GM12891 (cell line): ENCODE measurements around the gene INO80E.

Experiments
- DNase-seq: peaks from one replicate; pipeline ENCODE4 v3.0.0; 2011; ENCODE audit warnings: low spot score; ENCODE audit not compliant: insufficient read length
- FAIRE-seq: peaks from 2 replicates; lab custom pipeline; 2011; peaks lifted over from hg19 to GRCh38; lab: Jason Lieb, UNC
- PAX5 ChIP-seq: IDR thresholded peaks from 2 replicates; pipeline ENCODE4 v1.6.1; 2011; ENCODE audit warnings: low read length, moderate library complexity, mild to moderate bottlenecking; ENCODE audit not compliant: insufficient read depth, severe bottlenecking
- POLR2A ChIP-seq: IDR thresholded peaks from 2 replicates; pipeline ENCODE4 v1.6.1; 2011; ENCODE audit warnings: low read depth, low read length, control low read depth
- POLR2AphosphoS5 ChIP-seq: IDR thresholded peaks from 2 replicates; pipeline ENCODE4 v1.6.1; 2011; ENCODE audit warnings: low read depth, low read length, control low read depth
- POU2F2 ChIP-seq: IDR thresholded peaks from 2 replicates; pipeline ENCODE4 v1.6.1; 2011; ENCODE audit warnings: low read depth, mild to moderate bottlenecking, control low read depth, low read length, moderate library complexity
- SPI1 ChIP-seq: IDR thresholded peaks from 2 replicates; pipeline ENCODE4 v1.6.1; 2011; ENCODE audit warnings: low read depth, low read length, control low read depth
- TAF1 ChIP-seq: IDR thresholded peaks from 2 replicates; pipeline ENCODE4 v1.6.1; 2011; ENCODE audit warnings: low read depth, low read length, control low read depth

INO80E gene

GRCh38 chr16:29975134-29975538 lies 20.9 kb upstream of the INO80E start:
- FAIRE-seq (no peak), DNase-seq (no peak)
- TF ChIP-seq SPI1 (no peak), POLR2AphosphoS5 (no peak)

DNA sequence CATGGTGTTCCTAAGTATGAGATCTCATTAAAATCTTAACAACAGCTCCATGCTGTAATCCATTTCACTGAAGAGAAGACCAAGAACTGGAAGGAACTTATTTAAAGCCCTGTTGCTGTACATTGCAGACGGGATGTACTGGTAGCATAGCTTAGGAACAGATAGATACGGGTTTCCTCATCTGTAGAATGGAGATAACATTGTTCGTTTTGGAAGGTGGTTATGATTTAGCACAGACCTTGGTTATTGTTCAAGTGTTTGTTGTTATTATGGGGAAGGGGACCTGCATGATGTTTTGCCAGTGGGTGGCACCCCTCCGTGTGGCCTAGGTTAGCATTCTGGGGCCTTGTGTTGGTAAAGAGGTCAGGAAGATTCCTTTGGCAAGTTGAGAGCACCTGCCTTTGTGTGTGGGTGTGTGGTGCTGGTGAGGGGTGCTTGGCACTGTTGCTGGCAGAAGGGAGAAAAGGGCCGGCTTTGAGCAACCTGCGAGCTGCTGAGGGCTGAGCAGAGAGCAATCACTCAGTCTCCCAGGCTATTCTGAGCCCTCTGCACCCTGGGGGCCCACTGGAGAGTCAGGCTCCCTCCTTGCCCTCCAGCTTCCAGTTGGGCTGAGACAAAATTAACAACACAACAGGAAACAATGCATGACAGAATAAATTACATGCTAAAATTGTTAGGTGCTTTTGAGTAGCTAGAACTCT lies 20.1 kb upstream of the INO80E start:
- DNase-seq (no peak), FAIRE-seq (no peak)
- TF ChIP-seq PAX5 (no peak), POU2F2 (no peak), TAF1 (no peak), SPI1 (no peak), POLR2A (no peak), POLR2AphosphoS5 (no peak)

DNA sequence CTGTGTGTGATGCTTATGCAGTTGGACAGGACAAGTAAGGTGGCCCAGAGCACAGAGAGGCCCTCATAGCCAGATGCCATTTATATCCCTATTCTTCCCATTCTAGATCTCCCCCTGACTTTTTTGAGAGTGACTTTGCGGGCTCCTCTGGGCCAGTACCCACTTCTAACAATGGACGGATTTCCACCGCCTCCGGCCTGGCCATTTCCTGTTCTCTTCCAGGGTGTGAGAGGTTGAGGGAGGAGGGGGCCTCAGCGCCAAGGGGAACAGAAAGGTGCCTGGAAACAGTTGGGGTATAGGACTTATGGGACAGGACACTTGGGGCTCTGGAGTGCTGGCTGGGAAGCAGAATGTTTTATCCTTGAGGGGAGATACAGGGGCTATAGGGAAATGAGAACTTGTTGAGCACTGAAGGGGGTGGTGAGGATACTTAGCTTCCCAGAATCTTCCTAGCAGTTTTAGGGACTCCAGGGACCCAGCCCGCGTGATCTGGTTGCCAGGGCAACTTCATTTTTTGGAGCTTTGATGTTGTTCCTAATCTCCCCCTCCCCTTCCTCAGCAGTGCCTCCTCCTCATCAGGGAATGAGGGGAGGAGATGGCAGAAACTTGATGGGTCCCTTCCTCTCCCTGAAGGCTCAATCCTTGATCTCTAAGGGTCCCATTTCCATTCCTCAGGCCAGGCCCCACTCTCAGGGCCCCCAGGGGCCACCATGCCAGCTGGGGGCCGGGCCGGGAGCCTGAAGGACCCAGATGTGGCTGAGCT lies 18.8 kb upstream of the INO80E start:
- TF ChIP-seq POLR2AphosphoS5 (no peak), SPI1 (no peak), POLR2A (no peak), TAF1 (no peak), POU2F2 (no peak), PAX5 (no peak)
- FAIRE-seq: no peak
- no peak for DNase-seq

DNA sequence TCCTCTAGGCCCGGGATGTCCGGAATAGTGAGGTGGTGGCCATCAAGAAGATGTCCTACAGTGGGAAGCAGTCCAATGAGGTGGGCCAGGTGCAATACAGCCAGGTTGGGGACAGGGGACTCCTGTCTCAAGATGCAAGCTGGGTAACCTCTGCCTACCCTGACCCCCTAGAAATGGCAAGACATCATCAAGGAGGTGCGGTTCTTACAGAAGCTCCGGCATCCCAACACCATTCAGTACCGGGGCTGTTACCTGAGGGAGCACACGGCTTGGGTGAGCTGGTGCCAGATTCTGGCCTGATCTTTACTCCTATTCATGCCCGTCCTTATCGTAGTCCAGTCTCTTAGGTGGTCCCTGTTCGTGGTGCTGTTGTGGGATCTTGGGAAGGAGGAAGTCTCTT lies 18.0 kb upstream of the INO80E start:
- FAIRE-seq (no peak), DNase-seq (no peak)
- no peak for TF ChIP-seq POLR2AphosphoS5
- TF ChIP-seq TAF1: no peak
- TF ChIP-seq POLR2A: no peak
- no peak for TF ChIP-seq PAX5
- no peak for TF ChIP-seq POU2F2
- no peak for TF ChIP-seq SPI1

DNA sequence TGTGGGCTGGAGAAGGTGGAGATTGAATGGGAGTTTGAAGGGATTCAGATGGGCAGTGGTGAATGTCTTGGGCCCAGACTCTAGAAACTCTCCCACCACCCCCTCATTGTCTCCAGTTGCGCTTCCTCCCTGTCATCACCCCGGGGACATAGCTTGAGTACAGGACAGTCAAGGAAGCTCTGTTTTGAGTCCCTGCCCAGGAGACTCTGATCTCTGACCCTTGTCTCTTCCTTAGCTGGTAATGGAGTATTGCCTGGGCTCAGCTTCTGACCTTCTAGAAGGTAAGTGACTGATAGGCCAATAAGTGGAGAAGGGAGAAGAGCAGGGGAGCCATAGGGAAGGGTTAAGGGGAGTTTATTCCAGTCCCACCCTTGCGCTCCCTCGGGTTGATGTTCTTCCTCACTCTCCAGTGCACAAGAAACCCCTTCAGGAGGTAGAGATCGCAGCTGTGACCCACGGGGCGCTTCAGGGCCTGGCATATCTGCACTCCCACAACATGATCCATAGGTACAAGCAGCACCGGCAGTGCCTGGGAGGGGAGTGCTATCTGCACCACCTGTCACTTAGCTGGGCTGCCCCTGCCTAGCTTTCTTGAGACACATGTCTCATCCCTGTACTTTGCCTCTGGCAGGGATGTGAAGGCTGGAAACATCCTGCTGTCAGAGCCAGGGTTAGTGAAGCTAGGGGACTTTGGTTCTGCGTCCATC lies 17.3 kb upstream of the INO80E start:
- no peak for FAIRE-seq
- no peak for DNase-seq

GRCh38 chr16:29982560-29983419 lies 13.3 kb upstream of the INO80E start:
- no peak for FAIRE-seq
- TF ChIP-seq POU2F2: no peak
- TF ChIP-seq POLR2A: no peak
- TF ChIP-seq SPI1: no peak
- no peak for TF ChIP-seq TAF1
- TF ChIP-seq PAX5: no peak
- no peak for DNase-seq

More for the DNA sequence above, 17.3 kb upstream of the INO80E start:
- TF ChIP-seq POLR2AphosphoS5: no peak
- TF ChIP-seq PAX5: no peak
- TF ChIP-seq SPI1: no peak
- no peak for TF ChIP-seq POU2F2
- TF ChIP-seq POLR2A: no peak
- no peak for TF ChIP-seq TAF1

DNA sequence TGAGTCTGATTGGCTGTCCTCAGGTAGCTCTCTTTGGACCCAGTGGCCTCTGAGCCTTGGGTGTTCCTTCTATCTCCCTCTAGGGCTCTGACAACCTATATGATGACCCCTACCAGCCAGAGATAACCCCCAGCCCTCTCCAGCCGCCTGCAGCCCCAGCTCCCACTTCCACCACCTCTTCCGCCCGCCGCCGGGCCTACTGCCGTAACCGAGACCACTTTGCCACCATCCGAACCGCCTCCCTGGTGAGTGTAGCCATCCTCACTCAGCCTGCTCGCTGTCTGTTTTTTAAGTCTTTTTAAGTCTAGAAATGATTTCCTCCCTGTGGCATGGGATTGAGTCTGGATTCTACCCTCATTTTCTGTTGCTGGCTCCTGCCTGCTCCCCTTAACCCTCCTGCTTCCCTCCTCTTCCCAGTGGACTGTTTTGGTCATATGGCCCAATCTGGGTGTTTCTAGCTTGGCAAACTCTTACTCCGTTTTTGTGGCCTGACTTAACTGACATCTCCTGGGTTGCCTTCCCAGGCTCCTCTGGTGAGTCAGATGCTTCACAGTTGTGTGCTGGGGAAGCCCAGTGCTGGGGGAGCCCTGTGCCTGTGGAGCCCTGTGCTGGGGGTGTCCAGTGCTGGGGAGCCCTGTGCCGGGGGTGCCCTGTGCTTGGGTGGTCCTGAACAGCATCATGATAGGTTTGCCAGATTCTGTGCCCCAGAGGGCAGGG lies 12.5 kb upstream of the INO80E start:
- no peak for DNase-seq
- TF ChIP-seq POLR2AphosphoS5: no peak
- FAIRE-seq: no peak

DNA sequence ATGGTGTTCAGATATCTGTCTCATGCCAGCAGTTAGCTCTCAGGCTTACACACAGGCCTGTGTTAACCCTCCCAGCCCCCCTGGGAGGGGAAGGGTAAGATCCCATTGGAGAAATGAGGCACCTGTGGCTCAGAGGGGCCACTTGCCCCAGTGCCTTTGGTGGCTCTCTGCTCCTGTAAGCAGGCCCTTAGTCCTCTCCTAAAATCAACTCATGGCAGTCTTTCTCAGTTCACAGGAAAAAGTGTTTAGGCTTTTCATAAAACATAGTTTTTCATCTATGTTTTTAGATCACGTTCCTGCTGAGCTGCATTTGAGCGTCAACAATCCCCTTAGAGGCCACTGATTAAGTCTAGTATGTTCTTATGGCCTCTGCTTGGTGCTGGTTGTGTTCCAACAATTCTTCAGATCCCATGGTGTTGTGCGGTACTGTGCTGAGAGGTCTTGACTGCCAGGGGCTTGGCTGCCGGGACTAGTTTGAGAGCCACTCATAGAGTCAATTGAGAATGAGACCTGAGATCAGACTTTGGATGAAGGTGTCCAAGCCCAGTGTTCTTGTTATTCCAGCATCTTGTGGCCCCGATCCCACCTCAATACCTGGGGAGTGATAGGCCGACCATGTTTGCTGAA lies 11.8 kb upstream of the INO80E start:
- TF ChIP-seq POLR2AphosphoS5 (no peak), TAF1 (no peak), POU2F2 (no peak), PAX5 (no peak), POLR2A (no peak), SPI1 (no peak)
- DNase-seq (no peak), FAIRE-seq (no peak)

DNA sequence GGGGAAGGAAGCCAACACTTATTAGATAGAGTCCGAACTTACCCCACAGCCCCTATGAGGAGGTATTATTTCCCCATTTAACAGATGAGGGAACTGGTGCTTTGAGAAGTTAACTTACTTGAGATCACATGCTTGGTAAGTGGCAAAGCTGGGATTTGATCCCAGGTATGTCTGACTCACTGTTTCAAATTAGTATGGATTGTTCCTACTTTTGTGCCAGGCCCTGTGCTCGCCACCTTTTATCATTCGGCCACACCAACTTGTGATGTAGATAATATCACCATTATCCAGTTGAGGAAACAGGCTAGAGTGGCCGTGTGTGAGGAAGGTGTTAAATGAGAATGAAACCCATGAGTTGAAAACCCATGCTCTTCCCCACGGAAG lies 11.3 kb upstream of the INO80E start:
- DNase-seq: no peak
- TF ChIP-seq POU2F2: no peak
- no peak for TF ChIP-seq POLR2AphosphoS5
- TF ChIP-seq POLR2A: no peak
- no peak for TF ChIP-seq TAF1
- TF ChIP-seq PAX5: no peak
- TF ChIP-seq SPI1: no peak
- no peak for FAIRE-seq
